Measurements from ENCODE around the gene BCAS3. TPM values are rescaled to one million over a fixed set of nuclear protein-coding genes. Genes with fewer than 3 reads are reported as not detected.
"Not testable (repeated sequence)": the region's sequence is repeated elsewhere in the genome, so short reads cannot be mapped to it uniquely, and the experiment has no call there.

BCAS3 gene
- total and polyA plus RNA-seq, 12 donors = 6.1 to 21.8 (median 17.2) TPM

GRCh38 chr17:60874772-60875171 lies 197.1 kb downstream of the BCAS3 start:
- Histone ChIP-seq H3K4me1 (no peaks in the 10 kb centered on the region), H3K4me3 (no peak overlapping the region), H3K9me3 (no peaks in the 10 kb centered on the region), H3K27ac (no peak overlapping the region), H3K36me3 (peaks cover 0 to under 1% (median 0%) of the 10 kb centered on the region in 9 donors), H3K27me3 (no peaks in the 10 kb centered on the region)
- DNase-seq (no peak), ATAC-seq (no peak)
- intact Hi-C loops (cut with DNase I) = no loop called here
- TF ChIP-seq CTCF (IDR thresholded peaks at IDR 0.05) = no peak
- 95 to 99% methylated on average over 2 of the region's 2 CpGs for WGBS, 2 donors

DNA sequence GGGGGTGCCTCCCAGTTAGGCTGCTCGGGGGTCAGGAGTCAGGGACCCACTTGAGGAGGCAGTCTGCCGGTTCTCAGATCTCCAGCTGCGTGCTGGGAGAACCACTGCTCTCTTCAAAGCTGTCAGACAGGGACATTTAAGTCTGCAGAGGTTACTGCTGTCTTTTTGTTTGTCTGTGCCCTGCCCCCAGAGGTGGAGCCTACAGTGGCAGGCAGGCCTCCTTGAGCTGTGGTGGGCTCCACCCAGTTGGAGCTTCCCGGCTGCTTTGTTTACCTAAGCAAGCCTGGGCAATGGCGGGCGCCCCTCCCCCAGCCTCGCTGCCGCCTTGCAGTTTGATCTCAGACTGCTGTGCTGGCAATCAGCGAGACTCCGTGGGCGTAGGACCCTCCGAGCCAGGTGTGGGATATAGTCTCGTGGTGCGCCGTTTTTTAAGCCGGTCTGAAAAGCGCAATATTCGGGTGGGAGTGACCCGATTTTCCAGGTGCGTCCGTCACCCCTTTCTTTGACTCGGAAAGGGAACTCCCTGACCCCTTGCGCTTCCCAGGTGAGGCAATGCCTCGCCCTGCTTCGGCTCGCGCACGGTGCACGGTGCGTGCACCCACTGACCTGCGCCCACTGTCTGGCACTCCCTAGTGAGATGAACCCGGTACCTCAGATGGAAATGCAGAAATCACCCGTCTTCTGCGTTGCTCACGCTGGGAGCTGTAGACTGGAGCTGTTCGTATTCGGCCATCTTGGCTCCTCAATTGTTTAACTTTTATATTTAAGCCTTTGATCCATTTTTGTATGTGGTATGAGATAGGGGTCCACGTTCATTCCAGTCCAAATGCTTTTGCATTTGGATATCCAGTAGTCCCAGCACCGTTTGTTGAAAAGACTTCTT lies 209.3 kb downstream of the BCAS3 start:
- 72 to 78% methylated on average over 17 to 18 of the region's 39 CpGs for WGBS, 2 donors
- H3K4me3 ChIP-seq = peak overlapping the region in 6 of 10 donors; percentile 25 to 42 (median 30)
- ATAC-seq; H3K36me3 ChIP-seq; H3K9me3 ChIP-seq; H3K27ac ChIP-seq; H3K27me3 ChIP-seq; intact Hi-C loops (cut with DNase I); DNase-seq; H3K4me1 ChIP-seq: not testable (repeated sequence)

- intact Hi-C loops (cut with DNase I) = no loop called here
- H3K4me1 ChIP-seq = no peaks in the 10 kb centered on the region
- H3K27ac ChIP-seq = no peak overlapping the region
- TF ChIP-seq CTCF (IDR thresholded peaks at IDR 0.05) = no peak
- H3K9me3 ChIP-seq = no peaks in the 10 kb centered on the region
- H3K36me3 ChIP-seq = no peaks in the 10 kb centered on the region
- no peaks in the 10 kb centered on the region for H3K27me3 ChIP-seq
- DNase-seq (no peak), ATAC-seq (no peak)
- H3K4me3 ChIP-seq = peak overlapping the region in 5 of 10 donors; percentile 26 to 42 (median 32)
These were observed 210.0 kb downstream of the BCAS3 start for GRCh38 chr17:60887614-60888028.

- intact Hi-C loops (cut with DNase I) = no loop called here
- no peaks in the 10 kb centered on the region for H3K27me3 ChIP-seq
- H3K4me3 ChIP-seq = no peak overlapping the region
- WGBS, 2 donors = 92% methylated on average over 5 of the region's 5 CpGs
- H3K27ac ChIP-seq = no peak overlapping the region
- DNase-seq (no peak), ATAC-seq (no peak)
- no peaks in the 10 kb centered on the region for H3K36me3 ChIP-seq
- H3K4me1 ChIP-seq = no peaks in the 10 kb centered on the region
- H3K9me3 ChIP-seq = peaks cover 0 to 14% (median 5%) of the 10 kb centered on the region in 11 donors
- no peak for TF ChIP-seq CTCF (IDR thresholded peaks at IDR 0.05)
These were observed 211.4 kb downstream of the BCAS3 start for GRCh38 chr17:60888812-60889709.

Measured in heart right ventricle (tissue), 16 donors.